HG02610 (cell line): ENCODE data around the gene CALCR.
"Not testable (repeated sequence)": the region's sequence is repeated elsewhere in the genome, so short reads cannot be mapped to it uniquely, and the experiment has no call there.

ENCODE experiments used
- ATAC-seq: cut with Tn5 transposase; IDR thresholded peaks from one replicate; pipeline ENCODE4 v1.9.1; 2021; ENCODE audit warnings: mild to moderate bottlenecking, moderate library complexity; ENCODE audit not compliant: unreplicated experiment

Gene CALCR

GRCh38 chr7:93562106-93562505, 12.4 kb downstream of the CALCR start:
- ATAC-seq, result no peak

- peak; percentile 61 for ATAC-seq
Observed at GRCh38 chr7:93559639-93560491, 14.7 kb downstream of the CALCR start.

- no peak for ATAC-seq
Observed at GRCh38 chr7:93558705-93559614, 15.6 kb downstream of the CALCR start.

- ATAC-seq, result no peak
Observed at GRCh38 chr7:93551931-93552330, 22.6 kb downstream of the CALCR start.

- ATAC-seq, result no peak
Observed at GRCh38 chr7:93551063-93551895, 23.2 kb downstream of the CALCR start.

- no peak for ATAC-seq
Observed at GRCh38 chr7:93547716-93548115, 26.8 kb downstream of the CALCR start.

- ATAC-seq, result no peak
Observed at GRCh38 chr7:93544691-93545090, 29.8 kb downstream of the CALCR start.

GRCh38 chr7:93538061-93538460, 36.5 kb downstream of the CALCR start:
- no peak for ATAC-seq

- no peak for ATAC-seq
Observed at GRCh38 chr7:93535616-93536015, 38.9 kb downstream of the CALCR start.

- no peak for ATAC-seq
Observed at GRCh38 chr7:93530701-93531100, 43.8 kb downstream of the CALCR start.

- no peak for ATAC-seq
Observed at GRCh38 chr7:93516834-93517233, 57.7 kb downstream of the CALCR start.

GRCh38 chr7:93515144-93515543, 59.4 kb downstream of the CALCR start:
- ATAC-seq, result no peak

- no peak for ATAC-seq
Observed at GRCh38 chr7:93509303-93509702, 65.2 kb downstream of the CALCR start.

GRCh38 chr7:93503088-93503487, 71.4 kb downstream of the CALCR start:
- ATAC-seq, result no peak

- not testable (repeated sequence) for ATAC-seq
Observed at GRCh38 chr7:93491860-93492259, 82.7 kb downstream of the CALCR start.

- no peak for ATAC-seq
Observed at GRCh38 chr7:93476491-93477344, 97.8 kb downstream of the CALCR start.

- no peak for ATAC-seq
Observed at GRCh38 chr7:93475811-93476210, 98.7 kb downstream of the CALCR start.

GRCh38 chr7:93471456-93471855, 103.1 kb downstream of the CALCR start:
- no peak for ATAC-seq

GRCh38 chr7:93463764-93464163, 110.8 kb downstream of the CALCR start:
- no peak for ATAC-seq

GRCh38 chr7:93461350-93461749, 113.2 kb downstream of the CALCR start:
- no peak for ATAC-seq
